ENCODE results near the gene ZNF618.

DNA sequence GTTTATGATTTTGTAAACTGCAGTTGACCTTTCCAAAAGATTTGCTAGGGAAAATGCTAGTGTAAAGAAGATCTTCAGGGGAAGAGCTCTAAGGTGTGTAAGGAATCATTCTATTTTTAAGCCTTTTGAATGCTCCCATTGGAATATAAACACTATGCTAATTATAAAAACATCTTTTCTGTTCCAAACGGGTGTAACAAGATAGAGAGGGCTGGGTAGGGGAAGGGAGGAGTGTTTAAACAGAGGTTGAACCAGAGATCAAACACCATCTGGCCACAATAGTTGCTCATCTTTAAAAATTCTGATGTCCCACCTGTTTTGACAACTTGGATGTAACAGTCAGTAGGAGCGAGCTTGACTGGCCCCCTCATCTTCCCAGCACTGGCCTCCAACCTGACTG, 38.4 kb downstream of the ZNF618 start:
- TF ChIP-seq, protein P1, sequence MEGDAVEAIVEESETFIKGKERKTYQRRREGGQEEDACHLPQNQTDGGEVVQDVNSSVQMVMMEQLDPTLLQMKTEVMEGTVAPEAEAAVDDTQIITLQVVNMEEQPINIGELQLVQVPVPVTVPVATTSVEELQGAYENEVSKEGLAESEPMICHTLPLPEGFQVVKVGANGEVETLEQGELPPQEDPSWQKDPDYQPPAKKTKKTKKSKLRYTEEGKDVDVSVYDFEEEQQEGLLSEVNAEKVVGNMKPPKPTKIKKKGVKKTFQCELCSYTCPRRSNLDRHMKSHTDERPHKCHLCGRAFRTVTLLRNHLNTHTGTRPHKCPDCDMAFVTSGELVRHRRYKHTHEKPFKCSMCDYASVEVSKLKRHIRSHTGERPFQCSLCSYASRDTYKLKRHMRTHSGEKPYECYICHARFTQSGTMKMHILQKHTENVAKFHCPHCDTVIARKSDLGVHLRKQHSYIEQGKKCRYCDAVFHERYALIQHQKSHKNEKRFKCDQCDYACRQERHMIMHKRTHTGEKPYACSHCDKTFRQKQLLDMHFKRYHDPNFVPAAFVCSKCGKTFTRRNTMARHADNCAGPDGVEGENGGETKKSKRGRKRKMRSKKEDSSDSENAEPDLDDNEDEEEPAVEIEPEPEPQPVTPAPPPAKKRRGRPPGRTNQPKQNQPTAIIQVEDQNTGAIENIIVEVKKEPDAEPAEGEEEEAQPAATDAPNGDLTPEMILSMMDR (conservative IDR thresholded peaks at IDR 0.05; ENCODE audit: low read depth in 2 of 2) = no peak
- TF ChIP-seq CREB1 (CRISPR knock-in tag; IDR thresholded peaks at IDR 0.05; ENCODE audit: low read depth) (no peak), EZH2phosphoT487 (IDR thresholded peaks at IDR 0.05; ENCODE audit: unreplicated experiment) (no peak), EZH2 (IDR thresholded peaks at IDR 0.05; ENCODE audit: low read depth, unreplicated experiment) (no peak), POLR2AphosphoS5 (IDR thresholded peaks at IDR 0.05; ENCODE audit: low read depth) (no peak), ZNF331 (CRISPR knock-in tag; IDR thresholded peaks at IDR 0.05; ENCODE audit: low read depth) (no peak), NANOG (IDR thresholded peaks at IDR 0.05; ENCODE audit: borderline replicate concordance) (no peak), JUNB (IDR thresholded peaks at IDR 0.05; ENCODE audit: unreplicated experiment) (no peak)
- TF ChIP-seq, protein P2, sequence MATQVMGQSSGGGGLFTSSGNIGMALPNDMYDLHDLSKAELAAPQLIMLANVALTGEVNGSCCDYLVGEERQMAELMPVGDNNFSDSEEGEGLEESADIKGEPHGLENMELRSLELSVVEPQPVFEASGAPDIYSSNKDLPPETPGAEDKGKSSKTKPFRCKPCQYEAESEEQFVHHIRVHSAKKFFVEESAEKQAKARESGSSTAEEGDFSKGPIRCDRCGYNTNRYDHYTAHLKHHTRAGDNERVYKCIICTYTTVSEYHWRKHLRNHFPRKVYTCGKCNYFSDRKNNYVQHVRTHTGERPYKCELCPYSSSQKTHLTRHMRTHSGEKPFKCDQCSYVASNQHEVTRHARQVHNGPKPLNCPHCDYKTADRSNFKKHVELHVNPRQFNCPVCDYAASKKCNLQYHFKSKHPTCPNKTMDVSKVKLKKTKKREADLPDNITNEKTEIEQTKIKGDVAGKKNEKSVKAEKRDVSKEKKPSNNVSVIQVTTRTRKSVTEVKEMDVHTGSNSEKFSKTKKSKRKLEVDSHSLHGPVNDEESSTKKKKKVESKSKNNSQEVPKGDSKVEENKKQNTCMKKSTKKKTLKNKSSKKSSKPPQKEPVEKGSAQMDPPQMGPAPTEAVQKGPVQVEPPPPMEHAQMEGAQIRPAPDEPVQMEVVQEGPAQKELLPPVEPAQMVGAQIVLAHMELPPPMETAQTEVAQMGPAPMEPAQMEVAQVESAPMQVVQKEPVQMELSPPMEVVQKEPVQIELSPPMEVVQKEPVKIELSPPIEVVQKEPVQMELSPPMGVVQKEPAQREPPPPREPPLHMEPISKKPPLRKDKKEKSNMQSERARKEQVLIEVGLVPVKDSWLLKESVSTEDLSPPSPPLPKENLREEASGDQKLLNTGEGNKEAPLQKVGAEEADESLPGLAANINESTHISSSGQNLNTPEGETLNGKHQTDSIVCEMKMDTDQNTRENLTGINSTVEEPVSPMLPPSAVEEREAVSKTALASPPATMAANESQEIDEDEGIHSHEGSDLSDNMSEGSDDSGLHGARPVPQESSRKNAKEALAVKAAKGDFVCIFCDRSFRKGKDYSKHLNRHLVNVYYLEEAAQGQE (IDR thresholded peaks at IDR 0.05; ENCODE audit: unreplicated experiment) = no peak
